C4-2B (cell line): Measurements from ENCODE around the gene SOS1.

ENCODE experiments used
- CTCF ChIP-seq: fragments of 450-650 bp; conservative IDR thresholded peaks from 2 replicates; pipeline ENCODE4 v1.5.1; 2017; ENCODE audit warnings: mild to moderate bottlenecking
- ZFX ChIP-seq: fragments of 450-650 bp; IDR thresholded peaks from 2 replicates; pipeline ENCODE4 v1.6.1; 2017

DNA sequence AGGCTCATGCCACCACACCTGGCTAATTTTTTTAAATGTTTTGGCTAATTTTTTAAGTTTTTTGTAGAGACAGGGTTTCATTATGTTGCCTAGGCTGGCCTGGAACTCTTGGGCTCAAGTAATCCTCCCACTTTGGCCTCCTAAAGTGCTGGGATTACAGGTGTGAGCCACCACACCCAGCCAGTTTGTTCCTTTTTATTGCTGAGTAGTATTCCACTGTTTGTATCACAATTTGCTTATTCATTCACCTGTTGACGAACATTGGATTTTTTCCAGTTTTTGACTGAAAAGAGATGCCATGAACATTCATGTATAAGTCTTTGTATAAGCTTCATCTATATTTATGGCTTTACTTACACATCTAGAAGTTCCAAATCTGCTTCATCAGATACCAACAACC is 5.3 kb downstream of the SOS1 start:
- TF ChIP-seq CTCF (no peak), ZFX (no peak)
